Measurements from ENCODE around the gene INO80B. TPM values are rescaled to one million over a fixed set of nuclear protein-coding genes. Genes with fewer than 3 reads are reported as not detected.
"Not testable (repeated sequence)": the region's sequence is repeated elsewhere in the genome, so short reads cannot be mapped to it uniquely, and the experiment has no call there.

The INO80B gene
- 10 to 100 TPM; 26.6 to 27.7 TPM for total RNA-seq
- long read RNA-seq: 0 reads

DNA sequence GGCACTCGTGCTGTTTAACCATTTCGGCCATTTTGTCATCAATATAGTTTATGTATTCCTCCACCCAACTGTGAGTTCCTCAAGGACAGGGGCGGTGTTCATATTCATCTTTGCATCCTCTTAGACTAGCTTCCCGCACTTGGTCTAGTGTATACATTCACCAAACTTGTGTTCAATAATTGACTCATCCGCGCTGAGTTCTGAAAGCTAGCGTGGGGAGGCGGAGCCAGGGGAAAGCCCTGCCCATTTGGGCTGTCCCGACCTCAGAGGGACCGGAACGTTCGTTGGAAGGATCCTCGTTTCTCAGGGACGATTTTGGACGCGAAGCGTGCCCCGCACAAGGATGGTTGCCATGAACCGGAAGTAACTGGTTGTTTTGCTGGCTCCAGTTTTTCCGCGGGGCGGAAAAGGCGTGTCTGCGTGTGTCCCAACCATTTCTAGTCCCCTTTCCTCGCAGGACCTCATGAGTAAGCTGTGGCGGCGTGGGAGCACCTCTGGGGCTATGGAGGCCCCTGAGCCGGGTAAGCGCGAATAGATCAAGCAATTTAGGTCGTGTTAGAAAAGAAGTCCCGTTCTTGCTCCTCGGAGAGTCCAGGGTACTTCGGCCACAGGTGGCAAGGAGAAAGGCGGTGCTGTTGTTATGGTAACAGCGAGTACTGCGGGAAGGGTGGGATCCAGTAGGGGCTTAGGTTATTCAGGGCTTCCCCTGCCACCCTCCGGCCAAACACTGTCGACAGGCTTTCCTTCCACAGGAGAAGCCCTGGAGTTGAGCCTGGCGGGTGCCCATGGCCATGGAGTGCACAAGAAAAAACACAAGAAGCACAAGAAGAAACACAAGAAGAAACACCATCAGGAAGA, at the start of gene INO80B:
INO80B (plus strand) TSS at position 434 of the 858 bp plus-strand sequence; CDS start at position 464, 30 bp downstream.
- peak; percentile 95 to 96 for DNase-seq
- ATAC-seq: peak; percentile 61
- intact Hi-C loops (cut with DNase I, micrococcal nuclease): no loop called here

DNA sequence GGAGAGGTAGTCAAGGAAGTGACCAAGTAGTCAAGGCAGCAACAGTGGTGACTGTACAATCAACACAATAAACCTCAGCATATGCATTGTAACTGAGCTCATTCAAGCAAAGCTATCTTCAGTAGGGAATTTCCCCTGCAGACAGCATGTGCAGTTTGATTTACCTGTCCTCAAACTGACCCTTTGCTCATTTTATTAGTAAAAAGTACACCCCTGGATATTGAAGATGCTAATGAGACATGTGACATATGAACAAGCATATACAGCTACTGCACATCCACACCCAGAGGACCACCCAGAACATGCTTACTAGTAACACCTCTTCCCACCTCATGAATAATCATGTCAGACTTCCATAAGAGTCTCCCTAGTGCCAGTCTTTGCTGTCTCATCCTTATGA, 48.9 kb upstream of the INO80B start:
- DNase-seq: no peak
- ATAC-seq: peak; percentile 78
- intact Hi-C loops (cut with DNase I, micrococcal nuclease): no loop called here

- ATAC-seq (no peak), DNase-seq (no peak)
- intact Hi-C loops (cut with DNase I, micrococcal nuclease): no loop called here
Observed at GRCh38 chr2:74407682-74408081, 47.2 kb upstream of the INO80B start.

DNA sequence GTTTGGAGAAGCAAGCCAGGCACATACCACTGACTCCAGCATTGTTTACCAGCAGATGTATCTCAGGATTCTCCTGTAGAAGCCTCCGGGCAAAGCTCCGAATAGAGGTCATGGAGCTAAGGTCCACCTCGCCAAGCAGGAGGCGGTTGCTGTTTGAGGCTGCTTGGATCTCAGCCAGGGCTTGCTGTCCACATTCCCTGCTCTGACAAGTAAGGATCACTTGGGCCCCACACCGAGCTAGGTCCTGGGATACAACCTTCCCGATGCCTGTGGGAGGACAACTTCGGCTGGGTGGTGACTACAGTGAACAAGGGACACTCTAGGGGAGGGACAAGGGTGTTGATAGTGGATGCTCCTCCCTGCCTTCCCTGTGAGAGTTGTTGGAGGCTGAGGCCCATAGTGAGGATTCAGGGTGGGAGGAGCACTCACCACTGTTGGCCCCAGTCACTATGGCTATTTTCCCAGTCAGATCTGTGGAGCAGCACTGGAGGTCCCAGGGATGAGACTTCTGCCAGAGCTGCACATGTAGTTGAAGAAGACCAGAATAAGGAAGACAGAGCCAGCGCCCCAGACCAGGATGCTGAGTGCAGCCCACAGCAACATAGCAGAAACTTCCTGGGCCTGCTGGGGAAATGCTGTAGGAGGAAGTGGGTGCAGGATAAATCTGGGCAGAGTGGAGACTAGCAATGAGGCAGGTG, 41.7 kb upstream of the INO80B start:
- intact Hi-C loops (cut with DNase I, micrococcal nuclease): no loop called here
- ATAC-seq (peak; percentile 78), DNase-seq (no peak)

- ATAC-seq (no peak), DNase-seq (no peak)
- intact Hi-C loops (cut with DNase I, micrococcal nuclease): no loop called here
Observed at GRCh38 chr2:74414441-74414840, 40.4 kb upstream of the INO80B start.

DNA sequence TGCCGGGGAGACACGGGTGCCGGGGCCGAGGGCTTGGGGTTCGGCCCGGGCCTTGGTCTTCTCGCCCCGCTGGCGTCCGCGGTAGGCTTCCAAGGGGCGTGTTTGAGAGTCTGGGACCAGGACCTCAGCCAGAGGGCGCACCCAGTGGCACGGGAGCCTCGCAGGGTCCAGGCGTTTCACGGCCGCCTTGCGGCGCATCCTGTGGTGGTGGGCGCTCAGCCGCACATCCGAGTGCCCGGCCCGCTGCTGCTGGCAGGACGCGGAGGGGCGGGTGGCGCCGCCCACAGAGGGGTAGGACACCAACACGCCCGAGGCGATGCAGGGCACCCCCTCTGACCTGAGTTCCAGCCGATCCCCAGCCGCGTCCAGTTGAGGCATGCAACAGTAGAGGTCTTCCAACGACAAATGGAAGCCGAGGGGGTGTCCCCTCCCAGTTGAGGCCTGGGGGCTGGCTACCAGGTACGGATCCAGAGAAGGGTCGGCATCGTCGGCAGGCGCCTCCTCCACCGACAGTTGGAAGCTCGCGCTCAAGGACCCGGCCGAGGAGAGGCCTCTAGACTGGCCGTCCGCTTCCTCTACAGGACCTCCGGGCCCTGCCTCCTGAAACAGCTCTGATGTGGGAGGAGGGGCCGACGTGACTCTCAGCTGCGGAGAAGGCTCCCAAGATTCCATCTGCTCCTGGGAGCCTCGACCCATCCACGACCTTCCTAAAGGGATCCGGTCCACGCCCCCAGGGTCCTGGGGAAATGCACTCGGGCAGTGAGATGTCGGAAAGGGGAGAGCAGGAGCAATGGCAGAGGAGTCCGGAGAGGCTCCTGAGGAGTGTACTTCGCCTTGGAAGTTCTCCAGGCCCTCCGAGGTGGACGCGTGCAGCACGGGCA, 39.8 kb upstream of the INO80B start:
- intact Hi-C loops (cut with DNase I, micrococcal nuclease): no loop called here
- DNase-seq: peak in 1 of 2 donors; percentile 62
- peak; percentile 54 for ATAC-seq

- intact Hi-C loops (cut with DNase I, micrococcal nuclease): no loop called here
- no peak for ATAC-seq
- DNase-seq: no peak
Observed at GRCh38 chr2:74415762-74416395, 39.0 kb upstream of the INO80B start.

GRCh38 chr2:74416778-74417177, 38.1 kb upstream of the INO80B start:
- intact Hi-C loops (cut with DNase I, micrococcal nuclease): no loop called here
- ATAC-seq (no peak), DNase-seq (no peak)

- no peak for ATAC-seq
- no peak for DNase-seq
- intact Hi-C loops (cut with DNase I, micrococcal nuclease): no loop called here
Observed at GRCh38 chr2:74417197-74417596, 37.7 kb upstream of the INO80B start.

DNA sequence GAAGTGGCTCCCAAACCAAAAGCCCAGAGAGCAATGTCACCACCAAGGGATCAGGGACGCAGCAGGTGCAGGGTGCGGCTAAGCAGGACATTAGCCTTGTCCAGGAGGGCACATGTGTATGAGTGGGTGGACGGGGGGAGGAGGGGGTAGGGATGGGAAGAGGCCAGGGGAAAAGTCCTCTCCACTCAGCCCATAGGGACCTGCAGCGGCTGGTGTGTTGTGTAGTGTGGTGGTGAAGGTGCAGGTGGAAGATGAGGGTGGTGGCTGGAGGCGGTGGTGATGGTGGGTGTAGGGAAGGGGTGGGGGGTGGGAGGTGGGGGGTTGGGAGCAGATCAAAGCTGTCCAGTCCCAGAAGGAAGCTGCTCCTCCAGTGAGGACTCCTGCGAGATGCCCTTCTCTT, 37.1 kb upstream of the INO80B start:
- DNase-seq (no peak), ATAC-seq (no peak)
- intact Hi-C loops (cut with DNase I, micrococcal nuclease): no loop called here

- ATAC-seq (no peak), DNase-seq (no peak)
- intact Hi-C loops (cut with DNase I, micrococcal nuclease): no loop called here
Observed at GRCh38 chr2:74418312-74418711, 36.6 kb upstream of the INO80B start.

DNA sequence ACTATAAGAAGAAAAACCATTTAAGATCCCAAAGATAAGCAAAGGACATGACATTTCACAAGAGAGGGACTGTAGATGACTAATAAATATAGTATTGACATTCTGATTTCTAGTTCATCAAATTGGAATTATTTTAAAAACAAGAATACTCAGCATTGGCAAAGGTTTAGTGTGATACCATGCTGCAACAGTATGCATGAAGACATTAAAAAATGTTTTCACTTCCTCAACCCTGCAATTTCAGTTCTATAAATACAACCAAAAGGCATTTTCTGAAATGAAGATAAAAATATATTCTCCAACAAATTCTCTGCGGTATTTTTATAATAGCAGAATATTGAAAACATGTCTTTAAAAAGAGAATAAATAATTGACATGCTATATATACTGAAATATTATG, 35.5 kb upstream of the INO80B start:
- ATAC-seq: no peak
- intact Hi-C loops (cut with DNase I, micrococcal nuclease): no loop called here
- no peak for DNase-seq

DNA sequence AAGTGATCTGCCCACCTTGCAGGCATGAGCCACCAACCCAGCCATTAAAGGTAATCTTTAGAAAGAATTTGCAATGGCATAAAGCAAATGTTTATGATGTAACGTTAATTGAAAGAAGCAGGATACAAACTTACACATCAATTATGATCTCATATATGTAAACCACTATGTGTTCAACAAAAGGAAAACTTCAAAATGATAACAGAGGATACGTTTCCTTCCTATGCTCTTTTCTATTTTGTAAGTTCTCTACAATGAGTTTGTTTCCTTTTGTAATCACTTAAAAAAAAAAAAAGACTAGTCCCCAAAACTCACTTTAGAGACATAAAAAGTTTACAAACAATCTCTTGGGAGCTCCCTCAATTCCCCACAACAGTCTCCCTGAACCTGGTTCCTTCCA, 34.9 kb upstream of the INO80B start:
- intact Hi-C loops (cut with DNase I, micrococcal nuclease): no loop called here
- no peak for DNase-seq
- no peak for ATAC-seq

- ATAC-seq; DNase-seq; intact Hi-C loops (cut with DNase I, micrococcal nuclease): not testable (repeated sequence)
Observed at GRCh38 chr2:74420443-74421103, 34.3 kb upstream of the INO80B start.

DNA sequence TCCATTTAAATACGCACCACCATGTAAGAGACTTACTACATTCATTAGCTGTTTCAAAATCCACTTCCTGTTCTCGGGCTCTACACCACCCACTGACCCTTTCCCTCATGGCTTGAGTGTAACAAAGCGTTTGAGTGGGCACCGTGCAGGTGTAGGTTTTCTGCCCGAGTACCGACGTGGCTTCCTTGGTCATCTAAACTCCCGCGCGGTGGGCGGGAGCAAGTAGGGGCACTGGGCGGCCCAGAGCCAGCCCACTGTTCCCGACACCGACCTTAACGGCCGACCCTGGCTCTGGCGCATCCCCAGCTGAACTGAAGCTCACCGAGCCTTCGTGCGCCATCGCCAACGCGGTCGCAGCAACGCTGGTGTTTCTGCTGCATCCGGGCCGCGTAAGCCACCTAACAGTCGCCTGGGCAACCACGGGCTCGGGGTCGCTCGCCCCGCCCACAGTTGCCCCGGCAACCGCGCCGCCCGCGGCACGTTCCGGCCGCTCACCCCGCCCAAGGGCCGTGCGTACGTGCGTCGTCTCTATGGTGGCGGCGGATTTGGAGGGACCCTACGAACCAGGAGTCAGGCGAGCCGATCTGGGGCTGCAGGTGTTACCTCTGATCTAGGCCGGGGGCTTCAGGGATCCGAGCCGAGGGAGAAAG, 33.5 kb upstream of the INO80B start, which contains the start of the genes C2orf81 and WDR54:
C2orf81 (minus strand) TSS at position 399 of the 650 bp plus-strand sequence; CDS start at position 340, 59 bp downstream.
WDR54 (plus strand) TSS at position 510 of the 650 bp plus-strand sequence. CDS start 424 bp downstream, outside the sequence.
- peak; percentile 82 to 92 for DNase-seq
- ATAC-seq: peak; percentile 85
- intact Hi-C loops (cut with DNase I, micrococcal nuclease): no loop called here

GRCh38 chr2:74423231-74424095, 31.4 kb upstream of the INO80B start:
- intact Hi-C loops (cut with DNase I, micrococcal nuclease): no loop called here
- ATAC-seq (no peak), DNase-seq (no peak)

Measured in left colon (tissue), 2 donors.